IMR-90 (cell line): ENCODE measurements around the gene SLC6A3. TPM values are rescaled to one million over a fixed set of nuclear protein-coding genes. Genes with fewer than 3 reads are reported as not detected.
"Not testable (repeated sequence)": the region's sequence is repeated elsewhere in the genome, so short reads cannot be mapped to it uniquely, and the experiment has no call there.

Experiments
- ATAC-seq: fragments of 200-7000 bp; cut with Tn5 transposase; 2 replicates; pipeline ENCODE4 v1.9.1; 2020; ENCODE audit warnings: low read depth, mild to moderate bottlenecking, moderate library complexity
- BruUV-seq: library from RNA; stranded (reverse); fragments of 400-500 nt; replicated peaks from 2 replicates; lab custom pipeline; 2021; lab: Mats Ljungman, UMichigan
- CTCF ChIA-PET: fragments of 300-600 bp; formaldehyde crosslinking; extraction: SDS; loops from one replicate; lab custom pipeline; 2021; ENCODE audit warnings: antibody characterized with exemption; lab: Yijun Ruan, JAX
- POLR2A ChIA-PET: fragments of 300-600 bp; sonication (Branson Sonifier 250); formaldehyde crosslinking; loops from one replicate; lab custom pipeline; 2022; ENCODE audit warnings: antibody characterized with exemption; ENCODE audit not compliant: unreplicated experiment; lab: Charles Lee
- DNase-seq: peaks from one replicate; pipeline ENCODE4 v3.0.0; 2013
- H2AFZ ChIP-seq: replicated peaks from 2 replicates; pipeline ENCODE3; 2013; ENCODE audit warnings: low read length, mild to moderate bottlenecking; ENCODE audit not compliant: poor library complexity
- H2AK5ac ChIP-seq: 2 replicates; pipeline ENCODE4 v1.6.1; 2013; ENCODE audit warnings: low read depth, low read length, inconsistent platforms
- H2AK9ac ChIP-seq: replicated peaks from 2 replicates; pipeline ENCODE3; 2013; ENCODE audit warnings: mild to moderate bottlenecking, low read depth, low read length, moderate library complexity; ENCODE audit not compliant: poor library complexity
- H2BK120ac ChIP-seq: 2 replicates; pipeline ENCODE4 v1.6.1; 2013; ENCODE audit warnings: low read depth, low read length, inconsistent platforms
- H2BK15ac ChIP-seq: 3 replicates; pipeline ENCODE4 v1.6.1; 2013; ENCODE audit warnings: low read depth, low read length, inconsistent platforms
- H2BK20ac ChIP-seq: 2 replicates; pipeline ENCODE4 v1.6.1; 2013; ENCODE audit warnings: low read depth, mild to moderate bottlenecking, inconsistent platforms, low read length, moderate library complexity
- H2BK5ac ChIP-seq: 2 replicates; pipeline ENCODE4 v1.6.1; 2013; ENCODE audit warnings: mild to moderate bottlenecking, low read depth, low read length, inconsistent platforms; ENCODE audit not compliant: poor library complexity, severe bottlenecking
- H3K14ac ChIP-seq: replicated peaks from 2 replicates; pipeline ENCODE4 v1.6.1; 2013; ENCODE audit warnings: low read depth, low read length, inconsistent platforms
- H3K18ac ChIP-seq: 2 replicates; pipeline ENCODE4 v1.6.1; 2013; ENCODE audit warnings: low read depth, low read length, control low read depth
- H3K23ac ChIP-seq: 2 replicates; pipeline ENCODE4 v1.6.1; 2013; ENCODE audit warnings: low read depth, low read length, inconsistent platforms
- H3K27ac ChIP-seq: 2 replicates; pipeline ENCODE4 v1.5.1; 2013; ENCODE audit warnings: mild to moderate bottlenecking, control low read depth, low read length; ENCODE audit not compliant: insufficient read depth
- H3K27me3 ChIP-seq: 2 replicates; pipeline ENCODE4 v1.6.1; 2013; ENCODE audit warnings: low read length; ENCODE audit not compliant: control insufficient read depth, insufficient read depth
- H3K36me3 ChIP-seq: 2 replicates; pipeline ENCODE4 v1.6.1; 2013; ENCODE audit warnings: low read length, mixed read lengths; ENCODE audit not compliant: control insufficient read depth, insufficient read depth
- H3K4ac ChIP-seq: 2 replicates; pipeline ENCODE4 v1.6.1; 2013; ENCODE audit warnings: low read depth, low read length, inconsistent platforms
- H3K4me1 ChIP-seq: 2 replicates; pipeline ENCODE4 v1.6.1; 2013; ENCODE audit warnings: low read length, mixed read lengths; ENCODE audit not compliant: control insufficient read depth, insufficient read depth
- H3K4me2 ChIP-seq: 2 replicates; pipeline ENCODE4 v1.6.1; 2013; ENCODE audit warnings: low read depth, mild to moderate bottlenecking, control low read depth, low read length, moderate library complexity
- H3K4me3 ChIP-seq: 2 replicates; pipeline ENCODE4 v1.5.1; 2013; ENCODE audit warnings: low read depth, mild to moderate bottlenecking, control low read depth, low read length, moderate library complexity; ENCODE audit not compliant: insufficient read depth
- H3K56ac ChIP-seq: 2 replicates; pipeline ENCODE4 v1.6.1; 2013; ENCODE audit warnings: low read length, inconsistent platforms; ENCODE audit not compliant: insufficient read depth; ENCODE audit errors: extremely low read depth
- H3K79me1 ChIP-seq, 2 experiments: 2 replicates each; pipeline ENCODE4 v1.6.1; 2013; ENCODE audit warnings: low read length in 2 of 2, inconsistent platforms in 1 of 2, low read depth in 1 of 2
- H3K9ac ChIP-seq: 2 replicates; pipeline ENCODE4 v1.6.1; 2013; ENCODE audit warnings: low read depth, low read length, control low read depth
- H3K9me1 ChIP-seq: 2 replicates; pipeline ENCODE4 v1.6.1; 2013; ENCODE audit warnings: low read length, inconsistent platforms; ENCODE audit not compliant: insufficient read depth
- H3K9me3 ChIP-seq: 2 replicates; pipeline ENCODE4 v1.6.1; 2013; ENCODE audit warnings: low read length; ENCODE audit not compliant: control insufficient read depth, insufficient read depth
- H4K20me1 ChIP-seq: 2 replicates; pipeline ENCODE4 v1.6.1; 2013; ENCODE audit warnings: low read length, inconsistent platforms; ENCODE audit not compliant: insufficient read depth
- H4K5ac ChIP-seq: 2 replicates; pipeline ENCODE4 v1.6.1; 2013; ENCODE audit warnings: mild to moderate bottlenecking, low read depth, low read length, control low read depth
- H4K8ac ChIP-seq, 2 experiments: 2 replicates each; pipeline ENCODE4 v1.6.1; 2013; ENCODE audit warnings: low read depth in 2 of 2, low read length in 2 of 2, control low read depth in 1 of 2, inconsistent platforms in 1 of 2
- H4K91ac ChIP-seq: 2 replicates; pipeline ENCODE4 v1.6.1; 2013; ENCODE audit warnings: low read depth, low read length, inconsistent platforms; ENCODE audit not compliant: insufficient read depth
- WGBS, 2 experiments: methylation state at CpG; one replicate each; pipeline versions ENCODE4 v1.1.5 to v1.1.7; 2013; ENCODE audit warnings: missing lambda C conversion rate in 2 of 2; ENCODE audit not compliant: insufficient read length in 1 of 2; ENCODE audit errors: extremely low coverage in 2 of 2; 5-methylcytosine and 5-hydroxymethylcytosine counted together
- dilution Hi-C: fragments of 300-500 bp; cut with HindIII; formaldehyde crosslinking; loops from one replicate; pipeline ENCODE4 v1.14.3; 2018; ENCODE audit warnings: low sequenced_read_pairs; ENCODE audit not compliant: unreplicated experiment
- in situ Hi-C: fragments of 300-500 bp; cut with MboI; formaldehyde crosslinking; loops from 3 replicates; pipeline ENCODE4 v1.14.3; 2019; ENCODE audit warnings: low sequenced_read_pairs, inconsistent platforms, mixed read lengths
- intact Hi-C: fragments of 100-400 bp; cut with micrococcal nuclease; formaldehyde crosslinking; loops from 2 replicates; pipeline ENCODE4 v1.10.0; 2022
- polyA plus RNA-seq, 3 experiments: library from polyadenylated mRNA; depleted of rRNA; stranded (reverse); fragments of >200 nt; gene quantifications; 2 replicates each; pipeline ENCODE4 v1.2.3, GENCODE V29; 2012; ENCODE audit warnings: low replicate concordance in 1 of 3
- total RNA-seq: library from RNA; depleted of rRNA; stranded (reverse); fragments of >200 nt; gene quantifications from 2 replicates; pipeline ENCODE4 v1.2.3, GENCODE V29; 2012

The SLC6A3 gene
- total and polyA plus RNA-seq, 2 of the 4 experiments (the other 2 are of a cell fraction) = not detected

DNA sequence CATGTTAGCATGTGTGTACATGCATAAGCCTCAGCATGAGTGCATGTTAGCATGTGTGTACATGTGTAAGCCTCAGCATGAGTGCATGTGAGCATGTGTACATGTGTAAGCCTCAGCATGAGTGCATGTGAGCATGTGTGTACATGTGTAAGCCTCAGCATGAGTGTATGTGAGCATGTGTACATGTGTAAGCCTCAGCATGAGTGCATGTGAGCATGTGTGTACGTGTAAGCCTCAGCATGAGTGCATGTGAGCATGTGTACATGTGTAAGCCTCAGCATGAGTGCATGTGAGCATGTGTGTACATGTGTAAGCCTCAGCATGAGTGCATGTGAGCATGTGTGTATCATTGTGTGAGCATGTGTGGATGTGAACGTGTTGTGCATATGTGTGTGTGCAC is 14.2 kb upstream of the SLC6A3 start:
- H3K4me3 ChIP-seq, dilution Hi-C loops, H3K79me1 ChIP-seq, H3K9me1 ChIP-seq, H4K20me1 ChIP-seq, H3K14ac ChIP-seq, H3K23ac ChIP-seq, H3K4me2 ChIP-seq, H3K27ac ChIP-seq, H2BK20ac ChIP-seq, in situ Hi-C loops, H3K4me1 ChIP-seq, H4K91ac ChIP-seq, POLR2A ChIA-PET, H4K8ac ChIP-seq, DNase-seq, H3K18ac ChIP-seq, intact Hi-C loops, H2BK5ac ChIP-seq, BruUV-seq, H2AK9ac ChIP-seq, H3K9ac ChIP-seq, H3K56ac ChIP-seq, ATAC-seq, H2AK5ac ChIP-seq, H2BK120ac ChIP-seq, H2AFZ ChIP-seq, H4K5ac ChIP-seq, H3K27me3 ChIP-seq, H2BK15ac ChIP-seq, CTCF ChIA-PET, H3K4ac ChIP-seq: not testable (repeated sequence)
- WGBS, 2 experiments = no CpG with 5 or more reads among the region's 2 CpGs
- H3K36me3 ChIP-seq = peaks cover 49% of the 10 kb centered on the region
- peaks cover 17% of the 10 kb centered on the region for H3K9me3 ChIP-seq

DNA sequence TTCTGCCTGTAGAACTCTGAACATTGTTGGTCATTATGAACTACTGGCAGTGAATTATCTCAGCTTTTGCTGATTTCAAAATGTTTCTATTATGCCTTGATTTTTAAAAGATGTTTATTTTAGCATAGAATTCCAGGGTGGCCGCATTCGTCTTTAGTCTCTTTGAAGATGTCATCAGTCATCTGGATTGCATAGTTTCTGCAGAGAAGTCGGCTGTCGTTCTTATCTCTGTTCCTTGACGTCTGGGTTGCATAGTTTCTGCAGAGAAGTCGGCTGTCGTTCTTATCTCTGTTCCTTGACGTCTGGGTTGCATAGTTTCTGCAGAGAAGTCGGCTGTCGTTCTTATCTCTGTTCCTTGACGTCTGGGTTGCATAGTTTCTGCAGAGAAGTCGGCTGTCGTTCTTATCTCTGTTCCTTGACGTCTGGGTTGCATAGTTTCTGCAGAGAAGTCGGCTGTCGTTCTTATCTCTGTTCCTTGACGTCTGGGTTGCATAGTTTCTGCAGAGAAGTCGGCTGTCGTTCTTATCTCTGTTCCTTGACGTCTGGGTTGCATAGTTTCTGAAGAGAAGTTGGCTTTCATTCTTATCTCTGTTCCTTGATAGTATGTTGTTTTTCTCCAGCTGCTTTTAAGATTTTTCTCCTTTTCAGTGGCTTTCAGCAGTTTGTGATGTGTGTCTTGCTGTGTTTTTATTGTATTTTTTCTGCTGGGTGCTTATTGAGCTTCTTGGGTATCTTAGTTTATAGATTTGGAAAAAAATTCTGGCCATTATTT is 11.1 kb upstream of the SLC6A3 start:
- H3K27me3 ChIP-seq, H4K91ac ChIP-seq, H4K5ac ChIP-seq, H4K8ac ChIP-seq, H2BK15ac ChIP-seq, H3K4me1 ChIP-seq, H3K23ac ChIP-seq, H3K4me2 ChIP-seq, H3K14ac ChIP-seq, H3K27ac ChIP-seq, H2BK5ac ChIP-seq, H3K56ac ChIP-seq, H2AK9ac ChIP-seq, CTCF ChIA-PET, H2BK120ac ChIP-seq, dilution Hi-C loops, H3K9ac ChIP-seq, H2AK5ac ChIP-seq, POLR2A ChIA-PET, H2BK20ac ChIP-seq, ATAC-seq, H2AFZ ChIP-seq, H4K20me1 ChIP-seq, H3K79me1 ChIP-seq, H3K4ac ChIP-seq, DNase-seq, H3K9me1 ChIP-seq, in situ Hi-C loops, intact Hi-C loops, H3K18ac ChIP-seq, BruUV-seq, H3K4me3 ChIP-seq: not testable (repeated sequence)
- Histone ChIP-seq H3K9me3 (peaks cover 29% of the 10 kb centered on the region), H3K36me3 (peaks cover 20% of the 10 kb centered on the region)
- WGBS, 2 experiments = no CpG with 5 or more reads among the region's 20 CpGs
